GM10266 (cell line): ENCODE data around the gene LRRC2.
"Not testable (repeated sequence)": the region's sequence is repeated elsewhere in the genome, so short reads cannot be mapped to it uniquely, and the experiment has no call there.

ENCODE experiments used
- DNase-seq: peaks from one replicate; pipeline ENCODE4 v3.0.0; 2012; ENCODE audit errors: extremely low spot score
- CTCF ChIP-seq: IDR thresholded peaks from 2 replicates; pipeline ENCODE4 v1.5.1; 2012; ENCODE audit warnings: mild to moderate bottlenecking, low read depth; ENCODE audit not compliant: control insufficient read depth, insufficient read depth; ENCODE audit errors: missing control alignments

LRRC2 gene

GRCh38 chr3:46542344-46542743, 23.8 kb downstream of the LRRC2 start:
- DNase-seq: no peak
- TF ChIP-seq CTCF: no peak

GRCh38 chr3:46541835-46542234, 24.3 kb downstream of the LRRC2 start:
- DNase-seq: no peak
- no peak for TF ChIP-seq CTCF

- DNase-seq: no peak
- no peak for TF ChIP-seq CTCF
Observed at GRCh38 chr3:46540550-46540949, 25.6 kb downstream of the LRRC2 start.

GRCh38 chr3:46539443-46540005, 26.6 kb downstream of the LRRC2 start:
- no peak for DNase-seq
- TF ChIP-seq CTCF: no peak

GRCh38 chr3:46538803-46539442, 27.2 kb downstream of the LRRC2 start:
- no peak for TF ChIP-seq CTCF
- DNase-seq: peak; percentile 73

- not testable (repeated sequence) for DNase-seq
Observed at GRCh38 chr3:46538425-46538802, 27.7 kb downstream of the LRRC2 start.

GRCh38 chr3:46537779-46538178, 28.3 kb downstream of the LRRC2 start:
- DNase-seq: no peak
- TF ChIP-seq CTCF: no peak

GRCh38 chr3:46537316-46537715, 28.8 kb downstream of the LRRC2 start:
- DNase-seq: no peak

More at GRCh38 chr3:46537316-46537715, 28.8 kb downstream of the LRRC2 start:
- no peak for TF ChIP-seq CTCF
